Activated CD8-positive, alpha-beta memory T cell treated with anti-CD3 and anti-CD28 coated beads for 36 hours (primary cell): ENCODE measurements around the gene TDRD12. TPM values are rescaled to one million over a fixed set of nuclear protein-coding genes. Genes with fewer than 3 reads are reported as not detected.
"Not testable (repeated sequence)": the region's sequence is repeated elsewhere in the genome, so short reads cannot be mapped to it uniquely, and the experiment has no call there.

Experiments used
- CTCF ChIA-PET: fragments of 350-600 bp; sonication (Branson Sonifier 250); formaldehyde crosslinking; loops from one replicate; lab custom pipeline; 2021; ENCODE audit warnings: antibody characterized with exemption; lab: Charles Lee
- POLR2A ChIA-PET: fragments of 350-600 bp; sonication (Branson Sonifier 250); formaldehyde crosslinking; loops from one replicate; lab custom pipeline; 2021; ENCODE audit warnings: antibody characterized with exemption; lab: Charles Lee
- total RNA-seq, 2 experiments: library from RNA; stranded (reverse); gene quantifications; one replicate each; pipeline ENCODE4 v1.2.3, GENCODE V29; 2021

TDRD12 gene
- total RNA-seq, 2 experiments from 2014 or later: not detected

GRCh38 chr19:32819419-32820400 is 100.1 kb downstream of the TDRD12 start:
- CTCF ChIA-PET: no interaction called here

GRCh38 chr19:32822916-32823746 is 103.6 kb downstream of the TDRD12 start:
- ChIA-PET CTCF (no interaction called here), POLR2A (interaction anchor here (0.6 kb wide), 1 partner anchor 1469 kb away, joined by 3 read pairs; no protein-coding TSS in a partner anchor)

More at GRCh38 chr19:32819419-32820400, 100.1 kb downstream of the TDRD12 start:
- POLR2A ChIA-PET: interaction anchor here (0.6 kb wide), 1 partner anchor 26 kb away, joined by 16 read pairs; no protein-coding TSS in a partner anchor

GRCh38 chr19:32823747-32824102 is 104.2 kb downstream of the TDRD12 start:
- CTCF ChIA-PET: no interaction called here
- POLR2A ChIA-PET: no interaction called here

GRCh38 chr19:32824191-32824751 is 104.7 kb downstream of the TDRD12 start:
- CTCF ChIA-PET: no interaction called here
- POLR2A ChIA-PET: no interaction called here

- CTCF ChIA-PET: no interaction called here
- POLR2A ChIA-PET: no interaction called here
These were observed 105.5 kb downstream of the TDRD12 start for GRCh38 chr19:32824916-32825608.

GRCh38 chr19:32828139-32828538 is 108.6 kb downstream of the TDRD12 start:
- CTCF ChIA-PET: no interaction called here

GRCh38 chr19:32828643-32829344 is 109.2 kb downstream of the TDRD12 start:
- POLR2A ChIA-PET: no interaction called here
- CTCF ChIA-PET: no interaction called here

More at GRCh38 chr19:32828139-32828538, 108.6 kb downstream of the TDRD12 start:
- POLR2A ChIA-PET: no interaction called here

- ChIA-PET CTCF (no interaction called here), POLR2A (no interaction called here)
These were observed 109.9 kb downstream of the TDRD12 start for GRCh38 chr19:32829345-32829896.

DNA sequence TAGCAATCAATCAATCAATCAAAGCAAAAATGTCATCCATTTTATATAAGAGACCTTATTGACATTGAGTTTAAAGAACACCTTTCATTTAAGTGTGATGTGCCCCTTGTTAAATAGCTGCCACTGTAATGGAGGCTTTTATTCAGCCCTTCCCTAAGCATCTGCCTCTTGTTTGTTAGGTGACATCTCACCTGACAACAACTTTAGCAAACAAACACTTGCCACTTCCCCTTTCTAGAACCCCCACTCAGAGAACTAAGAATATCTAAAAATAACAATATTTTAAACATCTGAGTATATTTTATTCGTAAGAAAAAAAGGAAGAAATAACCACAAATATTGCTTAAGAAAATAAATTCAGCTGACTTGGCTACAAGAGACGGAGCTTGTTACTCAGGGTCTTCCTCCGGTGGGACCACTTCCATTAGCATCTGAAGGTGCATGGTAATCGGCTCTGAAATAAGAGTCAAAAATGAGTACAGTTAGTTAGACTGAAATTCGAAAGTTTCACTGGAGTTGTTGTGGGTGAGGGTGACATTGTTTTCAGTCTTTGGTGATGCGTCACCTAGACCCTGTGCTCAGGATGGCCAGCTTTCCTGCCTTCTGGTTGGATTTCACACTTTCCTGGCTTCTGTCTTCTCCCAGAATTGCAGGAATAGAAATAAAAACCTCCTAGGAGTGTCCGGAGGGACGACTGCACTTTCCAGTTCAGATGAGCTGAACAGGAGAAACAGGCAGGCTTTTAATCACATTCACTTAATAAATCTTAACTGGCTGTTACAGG is 110.9 kb downstream of the TDRD12 start:
- ChIA-PET POLR2A (no interaction called here), CTCF (no interaction called here)

DNA sequence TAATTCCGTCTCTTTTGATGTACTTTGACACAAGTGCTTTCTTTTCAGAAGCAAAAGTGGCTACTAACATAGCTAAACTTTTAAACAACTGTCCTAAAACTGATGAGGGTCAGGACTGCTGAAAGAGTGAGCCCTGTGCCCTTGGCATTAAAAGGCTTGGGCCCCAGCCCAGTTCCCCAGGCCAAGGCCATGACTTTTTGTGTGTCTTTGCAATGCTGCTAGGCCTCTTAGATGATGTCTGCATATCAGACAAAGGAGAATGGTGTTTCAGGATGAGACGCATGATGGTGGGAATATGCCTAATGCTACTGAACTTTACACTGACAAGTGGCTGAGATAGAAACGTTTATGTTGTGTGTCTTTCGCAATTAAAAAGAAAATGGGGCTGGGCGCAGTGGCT is 112.0 kb downstream of the TDRD12 start:
- POLR2A ChIA-PET: no interaction called here
- CTCF ChIA-PET: no interaction called here

GRCh38 chr19:32832094-32832493 is 112.5 kb downstream of the TDRD12 start:
- CTCF ChIA-PET, POLR2A ChIA-PET: not testable (repeated sequence)

- POLR2A ChIA-PET: interaction anchor here (0.8 kb wide), 1 partner anchor 28 kb away, joined by 5 read pairs; no protein-coding TSS in a partner anchor
- CTCF ChIA-PET: not testable (repeated sequence)
These were observed 113.3 kb downstream of the TDRD12 start for GRCh38 chr19:32832825-32833224.

DNA sequence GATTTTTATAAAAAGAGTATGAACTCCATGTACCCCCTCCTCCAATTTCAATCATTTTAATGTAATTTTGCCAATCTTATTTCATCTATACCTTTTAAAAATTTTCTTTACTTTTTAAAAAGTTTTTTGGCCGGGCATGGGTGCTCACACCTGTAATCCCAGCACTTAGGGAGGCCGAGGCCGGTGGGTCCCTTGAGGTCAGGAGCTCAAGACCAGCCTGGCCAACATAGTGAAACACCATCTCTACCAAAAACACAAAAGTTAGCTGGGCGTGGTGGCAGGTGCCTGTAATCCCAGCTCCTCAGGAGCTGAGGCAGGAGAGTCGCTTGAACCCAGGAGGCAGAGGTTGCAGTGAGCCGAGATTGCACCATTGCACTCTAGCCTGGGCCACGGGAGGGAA is 113.8 kb downstream of the TDRD12 start:
- CTCF ChIA-PET, POLR2A ChIA-PET: not testable (repeated sequence)

DNA sequence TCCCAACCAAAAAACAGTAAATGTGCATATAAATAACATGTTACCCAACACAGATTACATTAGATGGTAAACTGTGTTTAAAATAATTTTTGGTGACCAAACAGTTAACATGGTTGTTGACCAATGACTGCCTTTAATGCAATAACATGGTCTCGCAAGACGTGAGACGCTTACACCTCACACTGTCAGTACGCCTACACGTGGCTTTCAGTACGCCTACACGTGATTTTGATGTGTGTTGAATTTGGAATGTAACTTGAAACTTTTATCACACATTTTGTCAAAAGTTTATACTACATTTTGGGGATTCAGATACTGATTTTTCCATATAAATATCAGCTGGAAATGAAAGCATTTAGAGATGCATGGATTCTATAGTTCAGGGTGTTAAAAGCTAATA is 118.0 kb downstream of the TDRD12 start:
- ChIA-PET CTCF (no interaction called here), POLR2A (no interaction called here)

DNA sequence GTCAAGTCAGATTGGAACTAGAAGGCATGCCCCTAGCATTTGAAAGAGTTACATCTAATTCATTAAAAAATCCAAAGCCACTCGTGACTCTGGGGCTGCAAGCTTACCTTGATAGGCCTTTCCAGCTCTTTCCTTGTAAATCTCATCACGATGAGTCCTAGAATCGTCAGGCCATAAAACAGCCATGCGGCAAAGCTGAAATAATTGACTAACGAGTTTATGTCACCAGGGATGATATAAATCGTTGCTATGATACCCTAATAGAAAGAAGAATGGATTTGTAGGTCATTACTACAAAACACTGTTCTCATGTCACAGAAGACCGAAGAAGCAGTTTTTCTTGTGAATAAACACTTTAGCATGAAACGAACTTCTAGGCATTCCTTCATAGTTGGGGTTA is 122.5 kb downstream of the TDRD12 start:
- CTCF ChIA-PET: no interaction called here
- POLR2A ChIA-PET: no interaction called here

- CTCF ChIA-PET: no interaction called here
- POLR2A ChIA-PET: no interaction called here
These were observed 124.2 kb downstream of the TDRD12 start for GRCh38 chr19:32843716-32844245.

- POLR2A ChIA-PET, CTCF ChIA-PET: not testable (repeated sequence)
These were observed 128.5 kb downstream of the TDRD12 start for GRCh38 chr19:32848035-32848434.
